HL-60 (cell line): ENCODE measurements around the gene PITPNC1.

ENCODE experiments used
- GABPA ChIP-seq: IDR thresholded peaks from 2 replicates; pipeline ENCODE4 v1.6.1; 2012; ENCODE audit warnings: low read depth
- POLR2AphosphoS5 ChIP-seq: IDR thresholded peaks from 2 replicates; pipeline ENCODE4 v1.6.1; 2012; ENCODE audit warnings: low read depth
- SPI1 ChIP-seq: IDR thresholded peaks from 2 replicates; pipeline ENCODE4 v1.6.1; 2012; ENCODE audit warnings: low read depth, mild to moderate bottlenecking, borderline replicate concordance
- TF ChIP-seq, protein P1 (sequence below): IDR thresholded peaks from 2 replicates; pipeline ENCODE4 v1.6.1; 2012; ENCODE audit warnings: low read depth; ENCODE audit not compliant: insufficient replicate concordance
- TF ChIP-seq, protein P2 (sequence below): IDR thresholded peaks from one replicate; pipeline ENCODE4 v1.5.1; 2011; ENCODE audit warnings: low read length, control low read depth, inconsistent platforms; ENCODE audit not compliant: insufficient read depth

DNA sequence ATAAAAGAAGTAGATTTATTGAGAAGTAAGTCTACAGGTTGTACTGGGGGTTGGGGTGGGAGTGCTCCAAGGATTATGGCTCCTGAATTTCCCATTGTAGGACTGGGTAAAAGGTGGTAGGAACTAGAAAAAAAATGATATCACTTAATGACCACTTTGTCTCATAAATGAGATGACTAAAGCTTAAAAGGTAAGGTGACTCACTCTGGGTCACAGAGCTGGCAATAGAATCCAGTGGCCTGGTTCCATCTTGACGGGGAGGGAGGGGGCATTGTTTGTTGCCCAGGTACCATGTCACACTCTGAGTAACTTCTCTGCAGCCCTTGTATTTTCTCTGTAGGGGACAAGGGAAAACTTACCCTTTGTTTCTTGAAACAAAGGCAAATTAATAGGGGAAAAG, 126.1 kb downstream of the PITPNC1 start:
- TF ChIP-seq, protein P1, sequence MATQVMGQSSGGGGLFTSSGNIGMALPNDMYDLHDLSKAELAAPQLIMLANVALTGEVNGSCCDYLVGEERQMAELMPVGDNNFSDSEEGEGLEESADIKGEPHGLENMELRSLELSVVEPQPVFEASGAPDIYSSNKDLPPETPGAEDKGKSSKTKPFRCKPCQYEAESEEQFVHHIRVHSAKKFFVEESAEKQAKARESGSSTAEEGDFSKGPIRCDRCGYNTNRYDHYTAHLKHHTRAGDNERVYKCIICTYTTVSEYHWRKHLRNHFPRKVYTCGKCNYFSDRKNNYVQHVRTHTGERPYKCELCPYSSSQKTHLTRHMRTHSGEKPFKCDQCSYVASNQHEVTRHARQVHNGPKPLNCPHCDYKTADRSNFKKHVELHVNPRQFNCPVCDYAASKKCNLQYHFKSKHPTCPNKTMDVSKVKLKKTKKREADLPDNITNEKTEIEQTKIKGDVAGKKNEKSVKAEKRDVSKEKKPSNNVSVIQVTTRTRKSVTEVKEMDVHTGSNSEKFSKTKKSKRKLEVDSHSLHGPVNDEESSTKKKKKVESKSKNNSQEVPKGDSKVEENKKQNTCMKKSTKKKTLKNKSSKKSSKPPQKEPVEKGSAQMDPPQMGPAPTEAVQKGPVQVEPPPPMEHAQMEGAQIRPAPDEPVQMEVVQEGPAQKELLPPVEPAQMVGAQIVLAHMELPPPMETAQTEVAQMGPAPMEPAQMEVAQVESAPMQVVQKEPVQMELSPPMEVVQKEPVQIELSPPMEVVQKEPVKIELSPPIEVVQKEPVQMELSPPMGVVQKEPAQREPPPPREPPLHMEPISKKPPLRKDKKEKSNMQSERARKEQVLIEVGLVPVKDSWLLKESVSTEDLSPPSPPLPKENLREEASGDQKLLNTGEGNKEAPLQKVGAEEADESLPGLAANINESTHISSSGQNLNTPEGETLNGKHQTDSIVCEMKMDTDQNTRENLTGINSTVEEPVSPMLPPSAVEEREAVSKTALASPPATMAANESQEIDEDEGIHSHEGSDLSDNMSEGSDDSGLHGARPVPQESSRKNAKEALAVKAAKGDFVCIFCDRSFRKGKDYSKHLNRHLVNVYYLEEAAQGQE, result no peak
- no peak for TF ChIP-seq GABPA
- TF ChIP-seq, protein P2, sequence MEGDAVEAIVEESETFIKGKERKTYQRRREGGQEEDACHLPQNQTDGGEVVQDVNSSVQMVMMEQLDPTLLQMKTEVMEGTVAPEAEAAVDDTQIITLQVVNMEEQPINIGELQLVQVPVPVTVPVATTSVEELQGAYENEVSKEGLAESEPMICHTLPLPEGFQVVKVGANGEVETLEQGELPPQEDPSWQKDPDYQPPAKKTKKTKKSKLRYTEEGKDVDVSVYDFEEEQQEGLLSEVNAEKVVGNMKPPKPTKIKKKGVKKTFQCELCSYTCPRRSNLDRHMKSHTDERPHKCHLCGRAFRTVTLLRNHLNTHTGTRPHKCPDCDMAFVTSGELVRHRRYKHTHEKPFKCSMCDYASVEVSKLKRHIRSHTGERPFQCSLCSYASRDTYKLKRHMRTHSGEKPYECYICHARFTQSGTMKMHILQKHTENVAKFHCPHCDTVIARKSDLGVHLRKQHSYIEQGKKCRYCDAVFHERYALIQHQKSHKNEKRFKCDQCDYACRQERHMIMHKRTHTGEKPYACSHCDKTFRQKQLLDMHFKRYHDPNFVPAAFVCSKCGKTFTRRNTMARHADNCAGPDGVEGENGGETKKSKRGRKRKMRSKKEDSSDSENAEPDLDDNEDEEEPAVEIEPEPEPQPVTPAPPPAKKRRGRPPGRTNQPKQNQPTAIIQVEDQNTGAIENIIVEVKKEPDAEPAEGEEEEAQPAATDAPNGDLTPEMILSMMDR, result no peak
- TF ChIP-seq POLR2AphosphoS5, result no peak
- TF ChIP-seq SPI1, result no peak
